ENCODE results near the gene SMIM43.
A peak's percentile ranks its signal among the peaks of the same experiment; 100 is the strongest.

SMIM43 gene

GRCh38 chr4:121784401-121784800, 19.4 kb upstream of the SMIM43 start:
- DNase-seq: peak; percentile 77 to 80
- no peak overlapping the region for H3K27ac ChIP-seq (ENCODE audit: low read depth, low read length)
- whole genome bisulfite sequencing (ENCODE audit: extremely low coverage, insufficient coverage, insufficient read length): no CpG with 5 or more reads among the region's 1 CpG
- no peak overlapping the region for H2BK120ac ChIP-seq (ENCODE audit: insufficient read depth, low read length, poor library complexity)
- H2BK12ac ChIP-seq (ENCODE audit: low read length): no peak overlapping the region
- no peaks in the 10 kb centered on the region for H3K36me3 ChIP-seq (ENCODE audit: control insufficient read depth in 1 of 2, insufficient read depth in 2 of 2, low read length in 2 of 2)
- no peak overlapping the region for H3K4me2 ChIP-seq (ENCODE audit: low read length)
- no peaks in the 10 kb centered on the region for H3K27me3 ChIP-seq (ENCODE audit: insufficient read depth, low read length)
- no peak overlapping the region for H2AK5ac ChIP-seq (ENCODE audit: low read length)
- no peak overlapping the region for H2BK5ac ChIP-seq (ENCODE audit: low read depth, low read length, poor library complexity)
- H3K4me1 ChIP-seq (ENCODE audit: control insufficient read depth in 1 of 2, insufficient read depth in 2 of 2, low read length in 2 of 2): no peaks in the 10 kb centered on the region
- H3K9ac ChIP-seq (ENCODE audit: low read length): no peak overlapping the region
- H3K9me3 ChIP-seq (ENCODE audit: insufficient read depth, low read depth, low read length): no peaks in the 10 kb centered on the region
- H2AFZ ChIP-seq (ENCODE audit: insufficient read depth, low read length, poor library complexity): no peak overlapping the region
- H4K12ac ChIP-seq (ENCODE audit: low read depth, low read length): no peak overlapping the region
- H3K18ac ChIP-seq (ENCODE audit: low read length): no peak overlapping the region
- no peak overlapping the region for H3K4me3 ChIP-seq (ENCODE audit: low read depth, low read length)
- H3K23ac ChIP-seq (ENCODE audit: low read length): no peak overlapping the region
- H3K79me1 ChIP-seq (ENCODE audit: low read length): no peaks in the 10 kb centered on the region
- no peak overlapping the region for H3K14ac ChIP-seq (ENCODE audit: low read length)
- no peak overlapping the region for H4K91ac ChIP-seq (ENCODE audit: low read depth, low read length)
- H4K8ac ChIP-seq (ENCODE audit: low read depth, low read length): no peak overlapping the region
- H3K79me2 ChIP-seq (ENCODE audit: control insufficient read depth, insufficient read depth, low read length, poor library complexity): no peaks in the 10 kb centered on the region
- no peak overlapping the region for H3K4ac ChIP-seq (ENCODE audit: low read depth, low read length)

DNA sequence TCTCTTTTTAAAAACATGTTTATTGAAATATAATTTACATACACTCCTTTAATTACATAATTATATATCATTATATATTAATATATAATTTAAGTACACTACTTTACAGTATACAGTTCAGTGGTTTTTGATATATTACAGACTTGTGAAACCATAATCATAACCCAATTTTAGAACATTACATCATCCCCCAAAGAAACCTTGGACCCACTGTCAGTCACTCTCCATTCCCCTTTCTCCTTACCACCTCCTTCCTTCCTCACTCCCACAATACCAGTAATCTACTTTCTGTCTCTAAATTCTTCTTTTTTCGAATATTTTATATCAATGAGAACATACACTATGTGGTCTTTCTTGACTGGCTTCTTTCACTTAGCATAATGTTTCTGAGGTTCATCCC, 18.2 kb upstream of the SMIM43 start:
- no peak overlapping the region for H2AK5ac ChIP-seq (ENCODE audit: low read length)
- no peak overlapping the region for H3K27ac ChIP-seq (ENCODE audit: low read depth, low read length)
- H3K4me2 ChIP-seq (ENCODE audit: low read length): no peak overlapping the region
- no peak overlapping the region for H4K8ac ChIP-seq (ENCODE audit: low read depth, low read length)
- no peaks in the 10 kb centered on the region for H3K79me2 ChIP-seq (ENCODE audit: control insufficient read depth, insufficient read depth, low read length, poor library complexity)
- H3K4me1 ChIP-seq (ENCODE audit: control insufficient read depth in 1 of 2, insufficient read depth in 2 of 2, low read length in 2 of 2): no peaks in the 10 kb centered on the region
- no peak overlapping the region for H2BK120ac ChIP-seq (ENCODE audit: insufficient read depth, low read length, poor library complexity)
- no peak overlapping the region for H3K4ac ChIP-seq (ENCODE audit: low read depth, low read length)
- H4K12ac ChIP-seq (ENCODE audit: low read depth, low read length): no peak overlapping the region
- H3K9ac ChIP-seq (ENCODE audit: low read length): no peak overlapping the region
- DNase-seq: no peak
- no peaks in the 10 kb centered on the region for H3K27me3 ChIP-seq (ENCODE audit: insufficient read depth, low read length)
- no peaks in the 10 kb centered on the region for H3K79me1 ChIP-seq (ENCODE audit: low read length)
- H3K9me3 ChIP-seq (ENCODE audit: insufficient read depth, low read depth, low read length): no peaks in the 10 kb centered on the region
- no peak overlapping the region for H2BK12ac ChIP-seq (ENCODE audit: low read length)
- no peak overlapping the region for H2BK5ac ChIP-seq (ENCODE audit: low read depth, low read length, poor library complexity)
- no peak overlapping the region for H2AFZ ChIP-seq (ENCODE audit: insufficient read depth, low read length, poor library complexity)
- no peak overlapping the region for H3K14ac ChIP-seq (ENCODE audit: low read length)
- 100% methylated on average over 1 of the region's 1 CpG for WGBS (ENCODE audit: extremely low coverage, insufficient coverage, insufficient read length)
- no peak overlapping the region for H3K18ac ChIP-seq (ENCODE audit: low read length)
- no peak overlapping the region for H4K91ac ChIP-seq (ENCODE audit: low read depth, low read length)
- H3K23ac ChIP-seq (ENCODE audit: low read length): no peak overlapping the region
- H3K36me3 ChIP-seq (ENCODE audit: control insufficient read depth in 1 of 2, insufficient read depth in 2 of 2, low read length in 2 of 2): no peaks in the 10 kb centered on the region
- no peak overlapping the region for H3K4me3 ChIP-seq (ENCODE audit: low read depth, low read length)

DNA sequence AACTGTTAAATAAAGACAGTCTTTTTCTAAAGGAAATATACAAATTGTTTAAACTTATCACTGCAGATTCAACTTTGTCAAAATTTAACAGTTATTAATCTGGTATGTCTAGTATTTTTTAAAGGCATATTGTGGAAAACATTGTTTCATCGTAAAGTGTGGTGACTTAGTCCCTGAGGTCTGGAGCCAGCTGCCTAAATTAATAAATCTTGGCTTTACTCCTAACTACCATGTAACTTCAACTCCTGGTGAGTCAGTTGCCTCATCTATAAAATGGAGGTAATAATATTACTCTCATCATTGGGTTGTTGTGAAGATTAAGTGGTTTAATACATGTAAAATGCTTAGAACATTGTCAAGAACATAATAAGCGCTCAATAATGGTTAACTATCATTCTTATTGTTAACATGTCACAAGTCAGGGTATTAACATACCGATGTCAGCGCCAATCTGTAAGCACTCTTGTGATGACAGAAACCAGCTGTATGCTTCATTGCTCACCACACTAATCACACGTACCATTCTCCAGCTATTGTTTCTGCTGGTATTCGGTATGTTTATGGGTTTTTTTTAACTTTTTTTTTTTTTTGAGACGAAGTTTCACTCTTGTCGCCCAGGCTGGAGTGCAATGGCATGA, 14.1 kb upstream of the SMIM43 start:
- Histone ChIP-seq H4K8ac (ENCODE audit: low read depth, low read length) (no peak overlapping the region), H2AFZ (ENCODE audit: insufficient read depth, low read length, poor library complexity) (no peak overlapping the region), H3K4me2 (ENCODE audit: low read length) (no peak overlapping the region), H4K12ac (ENCODE audit: low read depth, low read length) (no peak overlapping the region), H3K9me3 (ENCODE audit: insufficient read depth, low read depth, low read length) (no peaks in the 10 kb centered on the region), H3K27me3 (ENCODE audit: insufficient read depth, low read length) (no peaks in the 10 kb centered on the region), H3K36me3 (ENCODE audit: control insufficient read depth in 1 of 2, insufficient read depth in 2 of 2, low read length in 2 of 2) (no peaks in the 10 kb centered on the region), H4K91ac (ENCODE audit: low read depth, low read length) (no peak overlapping the region), H3K4me3 (ENCODE audit: low read depth, low read length) (no peak overlapping the region), H2BK5ac (ENCODE audit: low read depth, low read length, poor library complexity) (no peak overlapping the region), H3K79me2 (ENCODE audit: control insufficient read depth, insufficient read depth, low read length, poor library complexity) (no peaks in the 10 kb centered on the region), H2BK12ac (ENCODE audit: low read length) (no peak overlapping the region), H3K27ac (ENCODE audit: low read depth, low read length) (no peak overlapping the region), H2BK120ac (ENCODE audit: insufficient read depth, low read length, poor library complexity) (no peak overlapping the region), H3K9ac (ENCODE audit: low read length) (no peak overlapping the region), H3K4me1 (ENCODE audit: control insufficient read depth in 1 of 2, insufficient read depth in 2 of 2, low read length in 2 of 2) (no peaks in the 10 kb centered on the region), H3K4ac (ENCODE audit: low read depth, low read length) (no peak overlapping the region), H2AK5ac (ENCODE audit: low read length) (no peak overlapping the region), H3K14ac (ENCODE audit: low read length) (no peak overlapping the region), H3K23ac (ENCODE audit: low read length) (no peak overlapping the region), H3K79me1 (ENCODE audit: low read length) (no peaks in the 10 kb centered on the region), H3K18ac (ENCODE audit: low read length) (no peak overlapping the region)
- WGBS (ENCODE audit: extremely low coverage, insufficient coverage, insufficient read length): no CpG with 5 or more reads among the region's 8 CpGs
- peak; percentile 48 to 74 for DNase-seq

- Histone ChIP-seq H3K4me1 (ENCODE audit: control insufficient read depth in 1 of 2, insufficient read depth in 2 of 2, low read length in 2 of 2) (no peaks in the 10 kb centered on the region), H3K23ac (ENCODE audit: low read length) (no peak overlapping the region), H3K9ac (ENCODE audit: low read length) (no peak overlapping the region), H3K9me3 (ENCODE audit: insufficient read depth, low read depth, low read length) (no peaks in the 10 kb centered on the region), H3K4me2 (ENCODE audit: low read length) (no peak overlapping the region), H3K14ac (ENCODE audit: low read length) (no peak overlapping the region), H2BK120ac (ENCODE audit: insufficient read depth, low read length, poor library complexity) (no peak overlapping the region), H4K12ac (ENCODE audit: low read depth, low read length) (no peak overlapping the region), H3K18ac (ENCODE audit: low read length) (no peak overlapping the region), H3K4ac (ENCODE audit: low read depth, low read length) (no peak overlapping the region), H3K4me3 (ENCODE audit: low read depth, low read length) (no peak overlapping the region), H4K91ac (ENCODE audit: low read depth, low read length) (no peak overlapping the region), H2BK12ac (ENCODE audit: low read length) (no peak overlapping the region), H3K79me1 (ENCODE audit: low read length) (no peaks in the 10 kb centered on the region), H2AK5ac (ENCODE audit: low read length) (no peak overlapping the region), H3K27me3 (ENCODE audit: insufficient read depth, low read length) (no peaks in the 10 kb centered on the region), H3K27ac (ENCODE audit: low read depth, low read length) (no peak overlapping the region), H3K79me2 (ENCODE audit: control insufficient read depth, insufficient read depth, low read length, poor library complexity) (no peaks in the 10 kb centered on the region), H2BK5ac (ENCODE audit: low read depth, low read length, poor library complexity) (no peak overlapping the region), H2AFZ (ENCODE audit: insufficient read depth, low read length, poor library complexity) (no peak overlapping the region), H3K36me3 (ENCODE audit: control insufficient read depth in 1 of 2, insufficient read depth in 2 of 2, low read length in 2 of 2) (no peaks in the 10 kb centered on the region), H4K8ac (ENCODE audit: low read depth, low read length) (no peak overlapping the region)
- DNase-seq: no peak
- no CpG with 5 or more reads among the region's 3 CpGs for WGBS (ENCODE audit: extremely low coverage, insufficient coverage, insufficient read length)
Observed at GRCh38 chr4:121777625-121778024, 12.7 kb upstream of the SMIM43 start.
